Right atrium auricular region (tissue), 2 donors: ENCODE measurements around the gene NEK2. TPM values are rescaled to one million over a fixed set of nuclear protein-coding genes. Genes with fewer than 3 reads are reported as not detected.

ENCODE experiments used
- DNase-seq: peaks from one replicate; pipeline ENCODE4 v3.0.0-alpha.2; 2019; ENCODE audit warnings: low spot score
- H3K27ac ChIP-seq, 2 donors: fragments of 200-600 bp; sonication (generic); 1 replicate in 1 of 2; 2 replicates in 1 of 2; pipeline ENCODE4 v1.5.1; 2016 to 2019
- H3K27me3 ChIP-seq, 2 donors: fragments of 200-600 bp; sonication (generic); one replicate each; pipeline versions ENCODE4 v1.5.1 to v1.6.0; 2017 to 2019
- H3K36me3 ChIP-seq: fragments of 200-600 bp; sonication (generic); one replicate; pipeline ENCODE4 v1.5.1; 2016
- H3K4me1 ChIP-seq, 2 donors: fragments of 200-600 bp; sonication (generic); one replicate each; pipeline versions ENCODE4 v1.5.1 to v1.6.0; 2017 to 2019
- H3K4me3 ChIP-seq, 2 donors: fragments of 200-600 bp; sonication (generic); 1 replicate in 1 of 2; 2 replicates in 1 of 2; pipeline ENCODE4 v1.5.1; 2017 to 2019; ENCODE audit warnings: mild to moderate bottlenecking in 1 of 2, moderate library complexity in 1 of 2
- H3K9me3 ChIP-seq, 2 donors: fragments of 200-600 bp; sonication (generic); one replicate each; pipeline ENCODE4 v1.5.1; 2019
- CTCF ChIP-seq, 2 donors: fragments of 200-600 bp; sonication (generic); IDR thresholded peaks; one replicate each; pipeline ENCODE4 v1.5.1; 2019; ENCODE audit warnings: antibody characterized with exemption in 2 of 2
- total RNA-seq, 2 donors: library from RNA; depleted of rRNA; stranded (reverse); fragments of >200 nt; gene quantifications; one replicate each; pipeline ENCODE4 v1.1.0, GENCODE V29; 2016

The NEK2 gene
- total RNA-seq, 2 donors from 2014 or later = 2.2 TPM; not detected in 1

GRCh38 chr1:211632808-211633523, 42.5 kb downstream of the NEK2 start:
- Histone ChIP-seq H3K27ac (peak overlapping the region; percentile 72 to 90), H3K36me3 (no peaks in the 10 kb centered on the region), H3K4me1 (peaks cover 0 to 40% of the 10 kb centered on the region in 2 donors), H3K9me3 (no peaks in the 10 kb centered on the region), H3K27me3 (no peaks in the 10 kb centered on the region), H3K4me3 (no peak overlapping the region)
- no peak for TF ChIP-seq CTCF (IDR thresholded peaks at IDR 0.05)
- DNase-seq = no peak

- no peak for DNase-seq
- no peaks in the 10 kb centered on the region for H3K27me3 ChIP-seq
- no peak overlapping the region for H3K4me3 ChIP-seq
- no peak for TF ChIP-seq CTCF (IDR thresholded peaks at IDR 0.05)
- peaks cover 0 to 40% of the 10 kb centered on the region in 2 donors for H3K4me1 ChIP-seq
- H3K36me3 ChIP-seq = no peaks in the 10 kb centered on the region
- H3K27ac ChIP-seq = peak overlapping the region; percentile 72 to 90
- no peaks in the 10 kb centered on the region for H3K9me3 ChIP-seq
Observed at GRCh38 chr1:211632117-211632807, 43.2 kb downstream of the NEK2 start.

GRCh38 chr1:211631168-211631567, 44.3 kb downstream of the NEK2 start:
- Histone ChIP-seq H3K27me3 (no peaks in the 10 kb centered on the region), H3K27ac (peak overlapping the region; percentile 72 to 90), H3K36me3 (no peaks in the 10 kb centered on the region), H3K9me3 (no peaks in the 10 kb centered on the region), H3K4me3 (no peak overlapping the region), H3K4me1 (peaks cover 0 to 40% of the 10 kb centered on the region in 2 donors)
- DNase-seq = no peak
- no peak for TF ChIP-seq CTCF (IDR thresholded peaks at IDR 0.05)

- Histone ChIP-seq H3K27me3 (no peaks in the 10 kb centered on the region), H3K36me3 (no peaks in the 10 kb centered on the region), H3K4me3 (peak overlapping the region in 1 of 2 donors; percentile 15), H3K4me1 (peaks cover 0 to 40% of the 10 kb centered on the region in 2 donors), H3K9me3 (no peaks in the 10 kb centered on the region), H3K27ac (peak overlapping the region; percentile 72 to 90)
- peak in 1 of 2 donors; percentile 57 for TF ChIP-seq CTCF (IDR thresholded peaks at IDR 0.05)
- DNase-seq = no peak
Observed at GRCh38 chr1:211630236-211631081, 45.0 kb downstream of the NEK2 start.

- no peak for TF ChIP-seq CTCF (IDR thresholded peaks at IDR 0.05)
- Histone ChIP-seq H3K4me3 (no peak overlapping the region), H3K9me3 (no peaks in the 10 kb centered on the region), H3K27me3 (no peaks in the 10 kb centered on the region), H3K27ac (no peak overlapping the region), H3K4me1 (peaks cover 0 to 36% of the 10 kb centered on the region in 2 donors), H3K36me3 (no peaks in the 10 kb centered on the region)
- DNase-seq = no peak
Observed at GRCh38 chr1:211628417-211628816, 47.0 kb downstream of the NEK2 start.
